Heart right ventricle (tissue), 16 donors: Measurements from ENCODE around the gene MRGPRG. TPM values are rescaled to one million over a fixed set of nuclear protein-coding genes. Genes with fewer than 3 reads are reported as not detected.

Experiments used
- ATAC-seq, 8 donors: fragments of 200-7000 bp; cut with Tn5 transposase; one replicate each; pipeline ENCODE4 v1.9.1; 2020; ENCODE audit warnings: mild to moderate bottlenecking in 8 of 8, moderate library complexity in 8 of 8, moderate number of reproducible peaks in 1 of 8
- DNase-seq, 2 donors: peaks; one replicate each; pipeline ENCODE4 v3.0.0-alpha.2; 2020
- H3K27ac ChIP-seq, 10 donors: fragments of 200-600 bp; sonication (generic) in 2 of 10; one replicate each; pipeline versions ENCODE4 v1.5.0 to v1.8.0; 2020 to 2022; ENCODE audit warnings: mild to moderate bottlenecking in 3 of 10
- H3K27me3 ChIP-seq, 7 donors: fragments of 200-600 bp; one replicate each; pipeline ENCODE4 v1.8.0; 2021 to 2022; ENCODE audit warnings: mild to moderate bottlenecking in 2 of 7
- H3K36me3 ChIP-seq, 9 donors: fragments of 200-600 bp; sonication (generic) in 1 of 9; one replicate each; pipeline versions ENCODE4 v1.5.0 to v1.8.0; 2020 to 2022; ENCODE audit warnings: mild to moderate bottlenecking in 2 of 9
- H3K4me1 ChIP-seq, 9 donors: fragments of 200-600 bp; sonication (generic) in 1 of 9; one replicate each; pipeline versions ENCODE4 v1.5.0 to v1.8.0; 2020 to 2022; ENCODE audit warnings: mild to moderate bottlenecking in 4 of 9
- H3K4me3 ChIP-seq, 10 donors: fragments of 200-600 bp; sonication (generic) in 2 of 10; one replicate each; pipeline versions ENCODE4 v1.5.0 to v1.8.0; 2020 to 2022; ENCODE audit warnings: mild to moderate bottlenecking in 7 of 10, moderate library complexity in 2 of 10
- H3K9me3 ChIP-seq, 11 donors: fragments of 200-600 bp in 10 of 11; sonication (generic) in 2 of 11; one replicate each; pipeline versions ENCODE4 v1.5.0 to v1.8.0; 2013 to 2022; ENCODE audit warnings: mild to moderate bottlenecking in 2 of 11, control low read depth in 1 of 11, moderate library complexity in 1 of 11
- CTCF ChIP-seq, 9 donors: fragments of 200-600 bp; sonication (generic) in 2 of 9; IDR thresholded peaks; one replicate each; pipeline versions ENCODE4 v1.5.0 to v1.8.0; 2021 to 2022; ENCODE audit warnings: antibody characterized with exemption in 9 of 9, mild to moderate bottlenecking in 5 of 9, moderate library complexity in 1 of 9
- WGBS, 2 donors: extraction: QIAGEN DNeasy Blood & Tissue Kit; methylation state at CpG; one replicate each; pipeline ENCODE4 v1.1.7; 2013; ENCODE audit warnings: inconsistent platforms in 1 of 2; 5-methylcytosine and 5-hydroxymethylcytosine counted together
- intact Hi-C, 10 donors: fragments of 100-400 bp; cut with DNase I; formaldehyde crosslinking; loops; one replicate each; pipeline versions ENCODE4 v1.11.1 to v1.14.2; 2022
- polyA plus RNA-seq, 2 donors: library from polyadenylated mRNA; stranded (reverse); fragments of 200-250 nt; gene quantifications; one replicate each; pipeline ENCODE4 v1.2.3, GENCODE V29; 2013
- total RNA-seq, 10 donors: library from RNA; stranded (reverse); fragmentation: NEBNext Ultra II Directional in 3 of 10; extraction: Animal tissue kit (Norgen Biotek cat#: 25700) in 3 of 10; gene quantifications; one replicate each; pipeline versions ENCODE4 v1.2.1 to v1.2.4, GENCODE V29; 2021 to 2023
- donor health status: Arrhythmogenic right ventricular cardiomyopathy.
- donor health status: ischemic (EF 13 %, LVEDD 7.1; RV severe dilation, severe dysfunction).
- donor health status: healthy with polysubstance abuse.
- donor health status: DM: no; HTN: yes; CAD: no.
- donor health status: DM: no; HTN: no; CAD: no.
- donor health status: ischemic (EF 25% LVEDD 6.9; RV normal size, moderate dysfunction).
- donor health status: ischemic (EF 25% LVEDD 5.7; RV mildly dilated, moderate dysfunction).
- donor health status: healthy.
- donor health status: DM: yes; HTN: yes; CAD: no.
- donor health status: Ischemic cardiomyopathy.
- donor health status: ischemic (EF 35%, LVEDD 5.7; RV mildly dilated, moderate dysfunction).
- donor health status: nonischemic (EF 11% LVEDD 7.7; RV severe dilation, severe dysfunction).
- donor health status: DM: yes; HTN: yes; CAD: no.
- donor health status: PGD.
- donor health status: ischemic (EF 29% LVEDD 5.4; RV normal size, mild dysfunction).
- donor health status: nonischemic (EF 23%, LVEDD 6.1; RV moderate dilation, normal function).

The MRGPRG gene
- total and polyA plus RNA-seq, 12 donors: not detected

- WGBS, 2 donors: 51 to 59% methylated on average over 14 of the region's 14 CpGs
- Histone ChIP-seq H3K4me3 (no peak overlapping the region), H3K36me3 (no peaks in the 10 kb centered on the region), H3K27ac (no peak overlapping the region), H3K9me3 (no peaks in the 10 kb centered on the region), H3K27me3 (peaks cover 0 to 90% (median 45%) of the 10 kb centered on the region in 7 donors), H3K4me1 (peaks cover 0 to 10% (median 0%) of the 10 kb centered on the region in 9 donors)
- ATAC-seq (no peak), DNase-seq (no peak)
- TF ChIP-seq CTCF (IDR thresholded peaks at IDR 0.05): no peak
- intact Hi-C loops: loop anchor here in 6 of 10 donors (5.0 kb wide), 4 partner anchors 97 to 182 kb away; no protein-coding TSS in a partner anchor
Measured at GRCh38 chr11:3219281-3219892, 774 bp upstream of the MRGPRG start.

GRCh38 chr11:3217818-3218482, 663 bp downstream of the MRGPRG start:
- ATAC-seq (no peak), DNase-seq (peak in 1 of 2 donors; percentile 9)
- peaks cover 0 to 87% (median 43%) of the 10 kb centered on the region in 7 donors for H3K27me3 ChIP-seq
- H3K4me3 ChIP-seq: no peak overlapping the region
- no peaks in the 10 kb centered on the region for H3K9me3 ChIP-seq
- no peak overlapping the region for H3K27ac ChIP-seq
- 81 to 82% methylated on average over 45 to 49 of the region's 49 CpGs for WGBS, 2 donors
- intact Hi-C loops: loop anchor here (1.0 to 5.0 kb wide), 7 partner anchors 96 to 181 kb away; no protein-coding TSS in a partner anchor
- TF ChIP-seq CTCF (IDR thresholded peaks at IDR 0.05): no peak
- no peaks in the 10 kb centered on the region for H3K36me3 ChIP-seq
- peaks cover 0 to 10% (median 0%) of the 10 kb centered on the region in 9 donors for H3K4me1 ChIP-seq

- DNase-seq (no peak), ATAC-seq (no peak)
- H3K9me3 ChIP-seq: peaks cover 0 to 10% (median 5%) of the 10 kb centered on the region in 11 donors
- 69 to 72% methylated on average over 11 of the region's 11 CpGs for WGBS, 2 donors
- H3K27me3 ChIP-seq: peaks cover 0 to 76% (median 27%) of the 10 kb centered on the region in 7 donors
- TF ChIP-seq CTCF (IDR thresholded peaks at IDR 0.05): no peak
- intact Hi-C loops: loop anchor here in 9 of 10 donors (2.0 to 5.0 kb wide), 6 partner anchors 94 to 179 kb away; no protein-coding TSS in a partner anchor
- no peak overlapping the region for H3K27ac ChIP-seq
- H3K4me1 ChIP-seq: peaks cover 0 to 10% (median 0%) of the 10 kb centered on the region in 9 donors
- H3K4me3 ChIP-seq: no peak overlapping the region
- no peaks in the 10 kb centered on the region for H3K36me3 ChIP-seq
Measured at GRCh38 chr11:3216027-3216525, 2.5 kb downstream of the MRGPRG start.

GRCh38 chr11:3215346-3216026, 3.1 kb downstream of the MRGPRG start:
- H3K27me3 ChIP-seq: peaks cover 0 to 70% (median 22%) of the 10 kb centered on the region in 7 donors
- ATAC-seq (no peak), DNase-seq (peak in 1 of 2 donors; percentile 8)
- H3K36me3 ChIP-seq: no peaks in the 10 kb centered on the region
- intact Hi-C loops: loop anchor here in 9 of 10 donors (2.0 to 5.0 kb wide), 6 partner anchors 93 to 179 kb away; no protein-coding TSS in a partner anchor
- H3K9me3 ChIP-seq: peaks cover 0 to 16% (median 11%) of the 10 kb centered on the region in 11 donors
- peaks cover 0 to 5% (median 0%) of the 10 kb centered on the region in 9 donors for H3K4me1 ChIP-seq
- H3K4me3 ChIP-seq: no peak overlapping the region
- no peak for TF ChIP-seq CTCF (IDR thresholded peaks at IDR 0.05)
- 60 to 66% methylated on average over 17 of the region's 17 CpGs for WGBS, 2 donors
- H3K27ac ChIP-seq: no peak overlapping the region
